Measurements from ENCODE around the gene EOMES. TPM values are rescaled to one million over a fixed set of nuclear protein-coding genes. Genes with fewer than 3 reads are reported as not detected.

Gene EOMES
- total RNA-seq, 4 donors from 2014 or later: 0.40 TPM; not detected in 3

DNA sequence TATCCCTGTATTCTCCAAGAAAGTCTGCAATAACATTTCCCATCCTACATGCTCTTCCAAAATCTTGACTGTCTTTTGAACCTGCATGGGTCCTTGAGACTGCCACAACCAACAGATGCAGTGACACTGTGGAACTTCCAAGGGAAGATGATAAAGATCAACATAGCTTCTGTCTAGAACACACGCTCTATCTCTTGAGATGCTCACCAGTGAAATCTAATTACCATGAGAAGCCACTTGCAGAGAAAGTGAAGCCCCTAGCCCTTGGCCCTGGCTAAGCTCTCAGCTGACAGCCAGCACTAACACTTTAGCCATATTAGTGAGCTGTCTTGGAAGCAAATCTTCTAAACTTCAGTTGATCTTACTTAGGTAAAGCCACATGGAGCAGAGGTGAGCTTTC is 36.6 kb downstream of the EOMES start:
- peaks cover 0 to 3% of the 10 kb centered on the region in 2 donors for H3K4me1 ChIP-seq
- no peak overlapping the region for H3K27ac ChIP-seq
- no peak overlapping the region for H3K4me3 ChIP-seq (replicated peaks in 1 of 3)
- H3K27me3 ChIP-seq: no peaks in the 10 kb centered on the region
- H3K9me3 ChIP-seq: no peaks in the 10 kb centered on the region
- 94 to 100% methylated on average over 1 of the region's 1 CpG for WGBS, 2 donors
- no peaks in the 10 kb centered on the region for H3K36me3 ChIP-seq
- TF ChIP-seq CTCF (IDR thresholded peaks at IDR 0.05) (no peak), POLR2A (IDR thresholded peaks at IDR 0.05) (no peak)
- DNase-seq: no peak
- intact Hi-C loops (cut with DNase I): no loop called here

DNA sequence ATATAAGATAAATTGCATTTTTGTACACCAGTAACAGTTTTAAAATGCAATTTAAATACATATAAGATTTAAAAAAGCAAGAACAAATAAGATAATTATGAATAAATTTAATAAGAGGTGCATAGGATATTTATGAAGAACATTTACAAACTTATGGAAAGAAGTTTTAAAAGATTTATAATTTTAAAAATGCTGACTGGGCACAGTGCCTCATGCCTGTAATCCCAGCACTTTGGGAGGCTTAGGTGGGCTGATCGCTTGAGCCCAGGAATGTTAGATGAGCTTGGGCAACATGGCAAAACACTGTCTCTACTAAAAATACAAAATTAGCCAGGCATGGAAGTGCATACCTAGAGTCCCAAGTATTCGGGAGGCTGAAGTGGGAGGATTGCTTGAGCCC is 37.8 kb downstream of the EOMES start:
- DNase-seq: no peak
- H3K4me1 ChIP-seq: peaks cover 0 to 3% of the 10 kb centered on the region in 2 donors
- no peak for TF ChIP-seq POLR2A (IDR thresholded peaks at IDR 0.05)
- TF ChIP-seq CTCF (IDR thresholded peaks at IDR 0.05): no peak
- H3K36me3 ChIP-seq: no peaks in the 10 kb centered on the region
- H3K27me3 ChIP-seq: no peaks in the 10 kb centered on the region
- WGBS, 2 donors: 60 to 65% methylated on average over 2 of the region's 2 CpGs
- intact Hi-C loops (cut with DNase I): loop anchor here (5.0 kb wide), 1 partner anchor 372 kb away; no protein-coding TSS in a partner anchor
- H3K9me3 ChIP-seq: no peaks in the 10 kb centered on the region
- H3K4me3 ChIP-seq (replicated peaks in 1 of 3): no peak overlapping the region
- H3K27ac ChIP-seq: no peak overlapping the region

- H3K36me3 ChIP-seq: no peaks in the 10 kb centered on the region
- H3K4me3 ChIP-seq (replicated peaks in 1 of 3): no peak overlapping the region
- H3K9me3 ChIP-seq: no peaks in the 10 kb centered on the region
- no peak overlapping the region for H3K27ac ChIP-seq
- peak in 1 of 2 donors; percentile 10 for DNase-seq
- WGBS, 2 donors: 35% methylated on average over 6 of the region's 6 CpGs
- no peaks in the 10 kb centered on the region for H3K27me3 ChIP-seq
- H3K4me1 ChIP-seq: peaks cover 0 to 3% of the 10 kb centered on the region in 2 donors
- TF ChIP-seq CTCF (IDR thresholded peaks at IDR 0.05) (peak in 5 of 6 experiments; percentile 43 to 92 (median 57)), POLR2A (IDR thresholded peaks at IDR 0.05) (no peak)
- intact Hi-C loops (cut with DNase I): loop anchor here (5.0 kb wide), 1 partner anchor 369 kb away; no protein-coding TSS in a partner anchor
These were observed 40.8 kb downstream of the EOMES start for GRCh38 chr3:27681249-27681748.

- Histone ChIP-seq H3K36me3 (no peaks in the 10 kb centered on the region), H3K4me1 (peaks cover 0 to 3% of the 10 kb centered on the region in 2 donors), H3K9me3 (no peaks in the 10 kb centered on the region), H3K4me3 (replicated peaks in 1 of 3) (no peak overlapping the region), H3K27me3 (no peaks in the 10 kb centered on the region), H3K27ac (peak overlapping the region in 1 of 3 donors; percentile 3)
- DNase-seq: no peak
- no peak for TF ChIP-seq CTCF (IDR thresholded peaks at IDR 0.05)
- no peak for TF ChIP-seq POLR2A (IDR thresholded peaks at IDR 0.05)
- intact Hi-C loops (cut with DNase I): loop anchor here (5.0 kb wide), 1 partner anchor 368 kb away; no protein-coding TSS in a partner anchor
- WGBS, 2 donors: 57 to 60% methylated on average over 5 of the region's 5 CpGs
These were observed 41.4 kb downstream of the EOMES start for GRCh38 chr3:27680517-27681246.

DNA sequence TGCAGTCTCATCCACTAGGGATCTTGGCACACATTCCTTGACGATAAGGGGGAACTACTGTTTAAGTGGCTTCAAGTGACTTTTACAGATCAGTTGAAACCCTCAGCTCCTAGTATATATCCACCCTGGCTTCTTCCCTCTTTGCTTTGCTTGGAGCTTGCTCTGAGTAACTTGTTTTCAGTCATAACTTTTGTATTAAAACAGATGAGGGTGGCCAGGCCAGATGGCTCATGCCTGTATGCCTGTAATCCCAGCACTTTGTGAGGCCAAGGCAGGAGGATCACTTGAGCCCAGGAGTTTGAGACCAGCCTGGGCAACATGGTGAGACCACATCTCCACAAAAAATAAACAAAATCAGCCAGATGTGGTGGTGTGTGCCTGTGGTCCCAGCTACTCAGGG is 42.4 kb downstream of the EOMES start:
- Histone ChIP-seq H3K4me1 (peaks cover 0 to 3% of the 10 kb centered on the region in 2 donors), H3K36me3 (no peaks in the 10 kb centered on the region), H3K27ac (no peak overlapping the region), H3K27me3 (no peaks in the 10 kb centered on the region), H3K9me3 (no peaks in the 10 kb centered on the region), H3K4me3 (replicated peaks in 1 of 3) (no peak overlapping the region)
- intact Hi-C loops (cut with DNase I): loop anchor here (5.0 kb wide), 1 partner anchor 367 kb away; no protein-coding TSS in a partner anchor
- TF ChIP-seq CTCF (IDR thresholded peaks at IDR 0.05) (no peak), POLR2A (IDR thresholded peaks at IDR 0.05) (no peak)
- DNase-seq: no peak
- 48 to 49% methylated on average over 1 of the region's 1 CpG for WGBS, 2 donors
